WTC11 (cell line): Measurements from ENCODE around the gene PGD.

Experiments
- ETV6 ChIP-seq: sonication (generic); formaldehyde crosslinking; IDR thresholded peaks from 2 replicates; pipeline ENCODE4 v1.8.1; 2022; ENCODE audit warnings: mild to moderate bottlenecking, missing genetic modification reagents
- FOXJ3 ChIP-seq: sonication (generic); formaldehyde crosslinking; IDR thresholded peaks from 2 replicates; pipeline ENCODE4 v1.9.0; 2021; ENCODE audit warnings: missing genetic modification reagents, mild to moderate bottlenecking, borderline replicate concordance
- SP1 ChIP-seq: sonication (generic); formaldehyde crosslinking; conservative IDR thresholded peaks from 2 replicates; pipeline ENCODE4 v1.8.1; 2022; ENCODE audit warnings: missing genetic modification reagents
- TCF7 ChIP-seq: sonication (generic); formaldehyde crosslinking; IDR thresholded peaks from 2 replicates; pipeline ENCODE4 v1.8.0; 2022; ENCODE audit warnings: mild to moderate bottlenecking, low read depth, missing genetic modification reagents, moderate library complexity
- TP53 ChIP-seq: sonication (generic); formaldehyde crosslinking; IDR thresholded peaks from 2 replicates; pipeline ENCODE4 v1.8.1; 2023; ENCODE audit warnings: mild to moderate bottlenecking, missing genetic modification reagents
- ZNF232 ChIP-seq: sonication (generic); formaldehyde crosslinking; IDR thresholded peaks from 2 replicates; pipeline ENCODE4 v1.8.0; 2022; ENCODE audit warnings: mild to moderate bottlenecking, missing genetic modification reagents
- TF ChIP-seq, protein P1 (sequence below): fragments of 200-600 bp; IDR thresholded peaks from 2 replicates; pipeline ENCODE4 v1.8.0; 2022; ENCODE audit warnings: antibody characterized with exemption
- TF ChIP-seq, protein P2 (sequence below): sonication (generic); formaldehyde crosslinking; IDR thresholded peaks from 2 replicates; pipeline ENCODE4 v1.8.0; 2023; ENCODE audit warnings: missing genetic modification reagents
- TF ChIP-seq, protein P3 (sequence below): sonication (generic); formaldehyde crosslinking; IDR thresholded peaks from 2 replicates; pipeline ENCODE4 v1.8.1; 2023; ENCODE audit warnings: mild to moderate bottlenecking, missing genetic modification reagents, moderate library complexity
- TF ChIP-seq, protein P4 (sequence below): sonication (generic); formaldehyde crosslinking; IDR thresholded peaks from 2 replicates; pipeline ENCODE4 v1.8.1; 2022; ENCODE audit warnings: mild to moderate bottlenecking, missing genetic modification reagents, moderate library complexity, borderline replicate concordance

DNA sequence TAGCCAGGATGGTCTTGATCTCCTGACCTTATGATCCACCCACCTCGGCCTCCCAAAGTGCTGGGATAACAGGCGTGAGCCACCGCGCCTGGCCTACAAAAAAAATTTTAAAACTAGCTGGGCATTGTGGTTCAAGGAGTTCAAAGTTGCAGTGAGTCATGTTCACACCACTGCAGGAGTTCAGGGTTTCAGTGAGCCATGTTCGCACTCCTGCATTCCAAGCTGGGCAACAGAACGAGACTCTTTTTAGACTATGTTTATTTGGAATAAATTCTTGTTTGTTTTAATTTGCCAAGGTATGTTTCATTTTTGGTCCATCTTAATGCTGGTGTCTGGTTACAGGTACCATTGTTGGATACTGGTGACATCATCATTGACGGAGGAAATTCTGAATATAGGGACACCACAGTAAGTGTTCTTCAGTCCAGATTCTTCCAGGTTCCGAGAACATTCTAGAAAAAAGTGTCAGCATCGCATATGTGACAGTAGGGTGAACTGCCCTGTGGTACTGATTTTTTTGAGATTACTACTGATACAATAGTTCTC lies 3.9 kb downstream of the PGD start:
- TF ChIP-seq, protein P1, sequence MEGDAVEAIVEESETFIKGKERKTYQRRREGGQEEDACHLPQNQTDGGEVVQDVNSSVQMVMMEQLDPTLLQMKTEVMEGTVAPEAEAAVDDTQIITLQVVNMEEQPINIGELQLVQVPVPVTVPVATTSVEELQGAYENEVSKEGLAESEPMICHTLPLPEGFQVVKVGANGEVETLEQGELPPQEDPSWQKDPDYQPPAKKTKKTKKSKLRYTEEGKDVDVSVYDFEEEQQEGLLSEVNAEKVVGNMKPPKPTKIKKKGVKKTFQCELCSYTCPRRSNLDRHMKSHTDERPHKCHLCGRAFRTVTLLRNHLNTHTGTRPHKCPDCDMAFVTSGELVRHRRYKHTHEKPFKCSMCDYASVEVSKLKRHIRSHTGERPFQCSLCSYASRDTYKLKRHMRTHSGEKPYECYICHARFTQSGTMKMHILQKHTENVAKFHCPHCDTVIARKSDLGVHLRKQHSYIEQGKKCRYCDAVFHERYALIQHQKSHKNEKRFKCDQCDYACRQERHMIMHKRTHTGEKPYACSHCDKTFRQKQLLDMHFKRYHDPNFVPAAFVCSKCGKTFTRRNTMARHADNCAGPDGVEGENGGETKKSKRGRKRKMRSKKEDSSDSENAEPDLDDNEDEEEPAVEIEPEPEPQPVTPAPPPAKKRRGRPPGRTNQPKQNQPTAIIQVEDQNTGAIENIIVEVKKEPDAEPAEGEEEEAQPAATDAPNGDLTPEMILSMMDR, result no peak
- TF ChIP-seq, protein P2, sequence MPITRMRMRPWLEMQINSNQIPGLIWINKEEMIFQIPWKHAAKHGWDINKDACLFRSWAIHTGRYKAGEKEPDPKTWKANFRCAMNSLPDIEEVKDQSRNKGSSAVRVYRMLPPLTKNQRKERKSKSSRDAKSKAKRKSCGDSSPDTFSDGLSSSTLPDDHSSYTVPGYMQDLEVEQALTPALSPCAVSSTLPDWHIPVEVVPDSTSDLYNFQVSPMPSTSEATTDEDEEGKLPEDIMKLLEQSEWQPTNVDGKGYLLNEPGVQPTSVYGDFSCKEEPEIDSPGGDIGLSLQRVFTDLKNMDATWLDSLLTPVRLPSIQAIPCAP (CRISPR knock-in tag), result no peak
- TF ChIP-seq TCF7 (CRISPR knock-in tag) (no peak), TP53 (CRISPR knock-in tag) (no peak), SP1 (CRISPR knock-in tag) (no peak), FOXJ3 (CRISPR knock-in tag) (no peak), ETV6 (CRISPR knock-in tag) (no peak), ZNF232 (CRISPR knock-in tag) (no peak)
- TF ChIP-seq, protein P3, sequence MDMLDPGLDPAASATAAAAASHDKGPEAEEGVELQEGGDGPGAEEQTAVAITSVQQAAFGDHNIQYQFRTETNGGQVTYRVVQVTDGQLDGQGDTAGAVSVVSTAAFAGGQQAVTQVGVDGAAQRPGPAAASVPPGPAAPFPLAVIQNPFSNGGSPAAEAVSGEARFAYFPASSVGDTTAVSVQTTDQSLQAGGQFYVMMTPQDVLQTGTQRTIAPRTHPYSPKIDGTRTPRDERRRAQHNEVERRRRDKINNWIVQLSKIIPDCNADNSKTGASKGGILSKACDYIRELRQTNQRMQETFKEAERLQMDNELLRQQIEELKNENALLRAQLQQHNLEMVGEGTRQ (CRISPR knock-in tag), result no peak
- TF ChIP-seq, protein P4, sequence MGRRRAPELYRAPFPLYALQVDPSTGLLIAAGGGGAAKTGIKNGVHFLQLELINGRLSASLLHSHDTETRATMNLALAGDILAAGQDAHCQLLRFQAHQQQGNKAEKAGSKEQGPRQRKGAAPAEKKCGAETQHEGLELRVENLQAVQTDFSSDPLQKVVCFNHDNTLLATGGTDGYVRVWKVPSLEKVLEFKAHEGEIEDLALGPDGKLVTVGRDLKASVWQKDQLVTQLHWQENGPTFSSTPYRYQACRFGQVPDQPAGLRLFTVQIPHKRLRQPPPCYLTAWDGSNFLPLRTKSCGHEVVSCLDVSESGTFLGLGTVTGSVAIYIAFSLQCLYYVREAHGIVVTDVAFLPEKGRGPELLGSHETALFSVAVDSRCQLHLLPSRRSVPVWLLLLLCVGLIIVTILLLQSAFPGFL, result no peak
